HG02884 (cell line): Measurements from ENCODE around the gene WDR70.
"Not testable (repeated sequence)": the region's sequence is repeated elsewhere in the genome, so short reads cannot be mapped to it uniquely, and the experiment has no call there.

Source experiments
- ATAC-seq: cut with Tn5 transposase; IDR thresholded peaks from one replicate; pipeline ENCODE4 v1.9.1; 2021; ENCODE audit warnings: mild to moderate bottlenecking, moderate library complexity; ENCODE audit not compliant: unreplicated experiment

WDR70 gene

DNA sequence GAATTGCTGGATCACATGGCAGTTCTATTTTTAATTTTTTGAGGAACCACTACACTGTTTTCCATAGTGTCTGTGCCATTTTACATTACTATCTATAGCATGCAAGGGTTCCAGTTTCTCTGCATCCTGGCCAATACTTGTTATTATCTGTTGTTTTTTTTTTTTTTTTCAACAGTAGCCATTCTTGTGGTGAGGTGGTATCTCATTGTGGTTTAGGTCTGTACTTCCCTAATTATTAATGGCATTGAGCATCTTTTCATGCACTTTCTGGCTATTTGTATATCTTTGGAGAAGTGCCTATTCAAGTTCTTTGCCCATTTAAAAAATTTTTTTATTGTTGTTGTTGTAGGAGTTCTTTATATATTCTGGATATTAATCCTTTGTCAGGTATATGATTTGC is 363.0 kb downstream of the WDR70 start:
- ATAC-seq = no peak

- no peak for ATAC-seq
Observed at GRCh38 chr5:37751227-37751626, 372.1 kb downstream of the WDR70 start.

- no peak for ATAC-seq
Observed at GRCh38 chr5:37754976-37755375, 375.9 kb downstream of the WDR70 start.

DNA sequence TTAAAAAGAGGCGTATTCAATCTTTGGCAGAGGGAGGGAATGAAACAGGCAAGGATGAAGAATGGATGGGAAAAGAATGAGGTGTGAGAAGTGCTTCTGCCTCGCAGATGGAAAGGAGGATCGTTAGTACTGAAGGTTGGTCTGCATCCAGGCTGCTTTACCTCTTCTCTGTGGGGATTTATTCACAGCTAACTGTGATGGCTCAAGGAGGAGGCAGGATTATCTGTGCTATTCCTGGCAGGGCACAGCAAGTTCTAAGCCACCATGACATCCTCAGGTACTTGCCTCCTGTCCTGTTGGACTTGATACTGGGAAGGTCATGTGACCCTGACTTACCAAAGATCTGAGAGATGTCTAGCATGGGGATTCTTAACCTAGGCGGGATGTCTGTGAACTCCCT is 376.5 kb downstream of the WDR70 start:
- no peak for ATAC-seq

DNA sequence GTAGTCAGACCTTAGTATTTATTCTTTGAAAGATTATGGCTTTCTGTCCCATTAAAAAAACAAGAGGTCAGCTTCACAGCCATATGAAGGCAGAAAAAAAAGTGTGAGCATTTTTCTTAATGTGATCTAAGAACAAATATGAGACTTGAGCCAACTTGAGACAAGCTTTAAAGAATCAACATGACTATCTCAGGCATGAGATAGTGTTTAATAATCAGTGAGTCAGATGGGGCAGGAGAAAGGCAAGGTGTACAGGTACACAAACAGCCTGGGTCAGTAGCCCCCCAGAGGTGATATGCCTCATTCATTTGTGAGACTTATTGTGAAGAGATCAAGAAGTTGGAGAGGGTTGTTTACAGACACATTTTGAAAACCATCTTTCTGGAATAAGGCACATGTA is 377.1 kb downstream of the WDR70 start:
- no peak for ATAC-seq

DNA sequence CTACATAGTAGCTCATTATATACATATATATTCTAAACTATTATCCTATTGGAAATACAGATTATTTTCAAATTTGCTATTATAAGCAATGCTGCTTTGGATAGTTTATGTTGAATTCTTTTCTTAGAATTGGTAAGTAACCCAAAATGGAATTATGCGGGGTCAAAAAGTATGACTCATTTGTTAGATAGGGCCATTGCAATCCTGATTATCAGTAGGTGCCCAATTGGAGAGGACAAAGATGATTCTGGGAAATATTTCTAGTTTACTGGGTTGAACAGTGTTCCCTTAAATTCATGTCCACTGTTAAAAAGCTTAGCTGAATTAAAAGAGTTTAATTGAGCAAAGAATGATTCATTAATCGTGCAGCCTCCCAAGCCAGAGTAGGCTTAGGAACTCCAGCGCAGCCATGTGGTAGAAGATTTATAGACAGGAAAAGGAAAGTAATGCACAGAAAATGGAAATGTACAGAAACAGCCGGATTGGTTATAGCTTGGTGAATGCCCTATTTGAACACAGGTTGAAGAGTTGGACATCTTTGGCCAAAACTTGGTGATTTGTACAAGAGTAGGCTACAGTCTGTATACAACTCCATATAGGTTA is 379.0 kb downstream of the WDR70 start:
- ATAC-seq = no peak

DNA sequence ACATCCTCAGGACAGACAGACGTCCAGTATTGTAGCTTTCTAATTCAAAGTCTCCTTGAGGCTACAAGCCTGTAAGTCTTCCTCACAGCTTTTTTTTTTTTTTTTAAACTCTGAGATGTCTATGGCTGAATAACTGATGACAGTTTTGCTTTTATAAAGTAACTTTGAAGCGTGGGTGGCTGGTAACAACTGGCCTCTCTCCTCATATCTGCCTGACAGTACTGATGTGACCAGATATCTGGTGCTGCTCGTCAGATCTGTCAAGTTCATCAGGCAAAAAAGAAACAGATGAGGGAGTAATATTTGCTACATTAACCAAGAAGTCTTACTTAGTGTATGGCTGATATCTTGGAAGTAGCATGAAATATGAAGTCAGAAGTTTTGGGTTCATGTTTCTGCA is 388.1 kb downstream of the WDR70 start:
- ATAC-seq = no peak

- no peak for ATAC-seq
Observed at GRCh38 chr5:37767961-37768360, 388.8 kb downstream of the WDR70 start.

DNA sequence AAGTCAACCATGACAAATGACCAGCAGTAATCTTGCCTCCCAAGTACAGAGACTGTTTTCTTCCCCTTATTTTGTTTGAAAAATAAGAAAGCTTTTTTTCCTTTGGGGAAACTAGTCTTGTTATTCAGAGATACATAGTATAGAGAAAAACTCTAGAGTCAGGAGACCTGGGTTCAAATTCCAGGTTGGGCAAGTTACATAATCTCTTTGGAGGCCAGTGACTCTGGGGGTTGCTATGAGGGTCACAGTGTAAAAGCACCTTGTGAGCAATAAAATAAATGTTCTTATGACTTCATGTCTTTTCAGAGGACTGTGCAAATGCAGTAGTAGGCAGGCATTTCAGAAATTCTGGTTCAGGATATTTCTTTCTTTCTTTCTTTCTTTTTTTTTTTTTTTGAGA is 389.3 kb downstream of the WDR70 start:
- no peak for ATAC-seq

DNA sequence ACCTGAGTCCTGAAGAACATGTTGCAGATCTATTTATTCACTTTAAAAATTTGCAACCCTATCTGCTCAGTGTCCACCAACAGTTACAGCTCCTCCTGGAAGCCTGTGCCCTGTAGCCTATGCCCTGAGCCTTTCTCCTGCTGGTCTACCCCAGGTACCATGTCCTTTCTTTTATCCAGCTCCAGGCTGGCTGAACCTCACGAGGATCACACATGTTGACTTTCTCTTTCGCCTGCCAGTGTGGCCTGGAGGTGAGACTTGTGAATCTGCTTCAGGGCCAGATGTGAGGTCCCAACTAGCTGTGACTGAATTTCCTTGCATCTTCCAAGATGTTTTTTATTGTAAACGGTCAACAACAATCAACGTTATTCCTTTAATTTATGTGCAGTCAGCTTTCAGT is 390.0 kb downstream of the WDR70 start:
- ATAC-seq = no peak

- ATAC-seq = no peak
Observed at GRCh38 chr5:37769840-37770239, 390.7 kb downstream of the WDR70 start.

DNA sequence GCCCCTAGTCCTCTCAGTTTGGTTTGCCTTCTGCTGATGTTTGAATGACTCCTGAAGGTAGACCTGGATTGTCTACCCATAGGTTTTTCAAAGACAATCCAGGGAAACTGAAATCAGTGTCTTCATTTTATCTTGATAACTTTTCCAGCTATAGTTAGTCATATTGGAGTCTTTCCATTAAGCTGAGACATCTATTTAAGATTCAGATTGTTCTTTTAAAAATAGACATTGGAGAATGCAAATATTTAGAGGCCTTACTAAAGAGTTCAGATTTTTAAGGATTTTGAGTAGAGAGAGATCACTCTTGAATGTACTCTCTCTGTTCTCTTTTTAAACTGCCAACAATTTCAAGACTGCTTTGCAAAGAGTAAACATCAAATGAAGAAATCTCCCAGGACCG is 391.7 kb downstream of the WDR70 start:
- ATAC-seq = no peak

DNA sequence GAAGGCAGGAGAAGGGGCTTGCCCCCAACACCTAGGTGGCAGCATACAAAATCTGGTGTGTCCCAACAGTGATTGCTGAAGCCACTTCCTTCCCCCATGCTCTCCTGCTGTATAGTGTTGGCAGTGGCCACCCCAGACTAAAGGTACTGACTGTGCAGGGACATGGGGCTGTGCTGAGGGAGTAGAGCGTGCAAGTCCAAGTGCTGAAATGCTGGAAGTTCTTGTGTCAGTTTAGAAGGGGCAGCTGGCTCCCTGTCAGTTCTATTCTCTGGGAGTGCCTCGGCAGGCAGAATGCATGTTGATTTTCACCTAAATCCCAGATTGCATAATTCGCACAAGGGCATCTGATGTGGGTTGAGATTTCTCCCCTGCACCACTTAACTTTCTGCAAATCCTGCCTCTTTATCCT is 392.1 kb downstream of the WDR70 start:
- ATAC-seq = no peak

DNA sequence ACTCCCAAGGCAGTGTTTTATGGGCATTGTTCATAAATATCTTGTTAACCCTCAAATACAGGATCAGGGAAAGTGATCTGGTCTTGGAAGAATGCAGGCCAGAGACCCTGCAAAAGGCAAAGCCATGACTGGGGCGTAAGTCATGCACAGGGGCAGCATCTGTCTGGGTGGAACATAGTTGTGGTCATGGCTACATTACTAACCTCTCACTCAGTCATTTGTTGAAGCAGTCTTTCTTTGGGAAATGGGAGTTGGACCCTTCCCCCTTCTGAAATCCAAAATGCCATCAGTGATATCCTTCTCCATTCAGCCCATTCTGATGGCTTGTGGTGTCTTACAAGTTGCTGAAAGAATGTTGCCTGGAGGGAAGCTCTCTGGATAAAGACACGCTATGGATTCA is 392.6 kb downstream of the WDR70 start:
- ATAC-seq = no peak

DNA sequence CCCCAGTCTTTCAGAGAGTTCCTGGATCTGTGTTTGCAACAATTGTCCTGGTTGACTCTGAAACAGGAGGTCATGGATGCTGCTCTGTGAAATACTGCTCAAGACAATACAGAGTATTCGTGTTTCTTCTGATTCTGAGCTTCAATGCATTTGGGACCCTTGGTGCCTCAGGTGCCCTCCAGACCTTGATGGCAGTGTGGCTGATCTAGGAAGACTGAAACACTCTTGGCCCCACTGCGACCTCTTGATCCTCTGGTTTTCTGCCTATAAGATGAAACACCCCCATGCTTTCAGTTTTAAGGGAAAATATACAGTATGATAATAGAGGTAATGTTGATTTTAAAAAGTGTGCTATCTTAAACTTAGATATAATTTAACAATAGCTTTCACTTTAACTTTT is 393.1 kb downstream of the WDR70 start:
- ATAC-seq = no peak

- no peak for ATAC-seq
Observed at GRCh38 chr5:37773809-37774208, 394.7 kb downstream of the WDR70 start.

DNA sequence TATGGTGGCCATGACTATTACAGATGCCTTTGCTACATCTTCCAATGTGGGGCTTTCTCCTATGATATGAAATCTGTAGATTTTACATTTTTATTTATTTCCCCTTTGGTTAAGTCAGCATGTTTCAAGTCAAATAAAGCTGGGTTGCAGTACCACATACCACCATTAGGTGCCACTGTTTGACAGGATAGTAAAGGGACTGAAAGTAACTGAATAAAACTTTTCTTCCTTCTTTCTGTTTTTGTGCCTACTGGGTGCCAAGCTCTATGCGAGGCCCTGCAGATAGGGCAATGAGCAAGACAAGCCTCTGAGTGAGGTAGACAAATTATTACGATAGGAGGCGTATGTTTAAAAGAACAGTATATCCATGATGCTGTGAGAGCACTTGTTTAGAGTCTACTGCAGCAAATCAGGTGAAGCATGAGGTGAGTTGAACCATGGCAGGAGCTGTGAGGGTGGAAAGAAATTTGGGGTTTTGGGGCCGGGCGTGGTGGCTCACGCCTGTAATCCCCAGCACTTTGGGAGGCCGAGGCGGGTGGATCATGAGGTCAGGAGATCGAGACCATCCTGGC is 395.9 kb downstream of the WDR70 start:
- ATAC-seq = no peak

GRCh38 chr5:37776826-37777225 is 397.7 kb downstream of the WDR70 start:
- ATAC-seq = no peak

DNA sequence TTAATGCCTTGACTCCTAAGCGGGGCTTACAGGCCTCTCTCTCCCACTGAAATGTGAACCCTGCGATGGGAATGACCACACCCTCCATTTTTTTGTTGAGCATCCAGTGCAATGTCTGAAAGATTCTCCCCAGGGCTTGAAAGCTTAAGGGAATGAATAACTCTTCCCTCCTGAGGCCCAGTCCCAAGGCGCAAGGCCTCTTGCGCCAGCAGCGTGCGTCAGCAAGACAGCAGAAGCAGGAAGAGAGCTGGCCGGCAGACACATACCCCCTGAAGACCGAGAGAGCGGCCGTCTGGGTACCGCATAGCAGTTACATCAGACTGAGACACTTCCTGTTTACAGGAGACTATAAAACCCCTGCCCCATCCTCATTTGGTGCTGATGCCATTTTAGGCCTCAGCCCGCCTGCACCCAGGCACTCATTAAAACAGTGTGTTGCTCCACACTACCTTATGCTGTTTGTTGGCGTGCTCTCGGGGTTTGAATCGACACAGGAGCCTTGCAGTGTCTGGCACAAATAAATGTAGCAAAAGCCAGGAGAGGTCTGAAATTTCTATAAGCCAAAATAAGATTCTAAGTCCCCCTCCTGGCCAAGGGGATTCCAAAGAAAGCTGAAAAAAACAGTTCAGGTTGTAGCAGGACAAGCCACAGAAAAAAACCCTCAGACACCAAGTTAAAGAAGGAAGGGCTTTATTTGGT is 398.5 kb downstream of the WDR70 start:
- no peak for ATAC-seq

GRCh38 chr5:37781409-37781808 is 402.3 kb downstream of the WDR70 start:
- not testable (repeated sequence) for ATAC-seq

DNA sequence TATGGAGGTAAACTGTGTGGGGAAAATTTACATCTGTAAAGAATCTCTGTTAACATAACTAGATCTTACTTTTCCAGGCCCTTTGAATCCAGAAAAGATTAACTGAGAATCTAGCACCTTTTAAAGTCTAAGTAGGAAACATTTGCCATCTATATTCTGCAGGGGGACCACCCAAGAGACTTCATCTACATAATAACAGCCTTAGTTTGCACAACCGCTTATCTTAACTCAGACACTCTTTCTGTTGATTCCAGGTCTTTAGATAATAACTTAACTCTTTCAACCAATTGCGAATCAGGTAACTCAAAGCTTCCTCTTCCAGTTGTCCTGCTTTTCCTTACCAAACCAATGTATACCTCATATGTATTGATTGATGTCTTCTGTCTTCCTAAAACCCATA is 407.3 kb downstream of the WDR70 start:
- ATAC-seq = no peak

- ATAC-seq = no peak
Observed at GRCh38 chr5:37786862-37787519, 407.9 kb downstream of the WDR70 start.
